Endodermal cell (in vitro differentiated cells): Measurements from ENCODE around the gene DBNL. TPM values are rescaled to one million over a fixed set of nuclear protein-coding genes. Genes with fewer than 3 reads are reported as not detected.
"Not testable (repeated sequence)": the region's sequence is repeated elsewhere in the genome, so short reads cannot be mapped to it uniquely, and the experiment has no call there.

ENCODE experiments used
- DNase-seq: peaks from one replicate; pipeline ENCODE4 v3.0.0-alpha.2; 2017
- H3K27ac ChIP-seq: 2 replicates; pipeline ENCODE4 v1.5.1; 2013; ENCODE audit warnings: mild to moderate bottlenecking, low read depth, low read length, moderate library complexity
- H3K27me3 ChIP-seq: 2 replicates; pipeline ENCODE4 v1.6.1; 2013; ENCODE audit warnings: mild to moderate bottlenecking, low read length, moderate library complexity; ENCODE audit not compliant: insufficient read depth, control insufficient read depth, poor library complexity, severe bottlenecking
- H3K36me3 ChIP-seq: 2 replicates; pipeline ENCODE4 v1.7.0; 2013; ENCODE audit warnings: mild to moderate bottlenecking, low read length, moderate library complexity; ENCODE audit not compliant: control insufficient read depth, insufficient read depth
- H3K4me1 ChIP-seq: one replicate; pipeline ENCODE4 v1.7.0; 2013; ENCODE audit warnings: low read length; ENCODE audit not compliant: control insufficient read depth, insufficient read depth
- H3K4me3 ChIP-seq: 2 replicates; pipeline ENCODE4 v1.5.1; 2013; ENCODE audit warnings: mild to moderate bottlenecking, low read length, moderate library complexity
- H3K9ac ChIP-seq: 2 replicates; pipeline ENCODE4 v1.6.1; 2013; ENCODE audit warnings: mild to moderate bottlenecking, low read length, moderate library complexity; ENCODE audit not compliant: poor library complexity, severe bottlenecking; ENCODE audit errors: extremely low read depth
- H3K9me3 ChIP-seq: 2 replicates; pipeline ENCODE4 v1.6.1; 2013; ENCODE audit warnings: mild to moderate bottlenecking, low read length, moderate library complexity; ENCODE audit not compliant: control insufficient read depth
- H3K27ac Mint-ChIP-seq: 2 replicates; pipeline ENCODE4 v1.8.0; 2020; ENCODE audit warnings: mixed read lengths
- H3K27me3 Mint-ChIP-seq: 2 replicates; pipeline ENCODE4 v1.8.0; 2021; ENCODE audit warnings: mild to moderate bottlenecking, mixed read lengths; ENCODE audit not compliant: insufficient read depth
- H3K36me3 Mint-ChIP-seq: 2 replicates; pipeline ENCODE4 v1.8.0; 2020; ENCODE audit warnings: low read depth, mixed read lengths
- H3K4me1 Mint-ChIP-seq: 2 replicates; pipeline ENCODE4 v1.8.0; 2020; ENCODE audit warnings: mixed read lengths
- H3K4me3 Mint-ChIP-seq: 2 replicates; pipeline ENCODE4 v1.8.0; 2020; ENCODE audit warnings: mild to moderate bottlenecking, moderate library complexity, mixed read lengths
- H3K9me3 Mint-ChIP-seq: 2 replicates; pipeline ENCODE4 v1.8.0; 2020; ENCODE audit warnings: mild to moderate bottlenecking, mixed read lengths
- CTCF ChIP-seq: fragments of 200-600 bp; sonication (generic); conservative IDR thresholded peaks from 2 replicates; pipeline ENCODE4 v1.5.0; 2021; ENCODE audit warnings: antibody characterized with exemption, mild to moderate bottlenecking
- WGBS, 2 experiments: methylation state at CpG; one replicate each; pipeline versions ENCODE4 v1.1.5 to v1.1.7; 2013; ENCODE audit warnings: missing lambda C conversion rate in 2 of 2, mixed read lengths in 1 of 2; ENCODE audit not compliant: insufficient coverage in 1 of 2, insufficient read length in 1 of 2; 5-methylcytosine and 5-hydroxymethylcytosine counted together
- long read RNA-seq, 4 experiments: library from polyadenylated mRNA in 2 of 4; library from RNA in 1 of 4; library from capped mRNA in 1 of 4; stranded (forward) in 3 of 4; unstranded in 1 of 4; transcript quantifications; one replicate each; pipeline ENCODE4 v2.0.0, GENCODE V29; 2020 to 2021; ENCODE audit warnings: inconsistent platforms in 1 of 4
- polyA plus RNA-seq, 2 experiments: library from polyadenylated mRNA; stranded (reverse); fragments of 50-300 nt; gene quantifications; one replicate each; pipeline ENCODE4 v1.2.3, GENCODE V29; 2013
- total RNA-seq, 2 donors: library from RNA; stranded (reverse); fragmentation: NEBNext Ultra II Directional in 1 of 2; extraction: Animal tissue kit (Norgen Biotek cat#: 25700) in 1 of 2; gene quantifications; 2 replicates in 1 of 2; 3 replicates in 1 of 2; pipeline ENCODE4 v1.2.1, GENCODE V29; 2021

Gene DBNL
- total RNA-seq: 10 to 100 TPM; 47.0 to 50.9 TPM
- 49.2 TPM for polyA plus RNA-seq (2013, experiment 1 of 2)
- 46.7 TPM for polyA plus RNA-seq (2013, experiment 2 of 2)
- long read RNA-seq, experiment 1, partial matches to known transcripts: 14 of 27 reads
- long read RNA-seq, experiment 1, other reads (novel, unspliced or antisense): 7 of 27 reads
- long read RNA-seq, experiment 2, transcript DBNL-210 (13 exons, 1,808 nt): major isoform, 85 of 129 reads
- long read RNA-seq, experiment 2, transcript DBNL-220 (13 exons, 2,117 nt): minor isoform, 27 of 129 reads
- long read RNA-seq, experiment 2, partial matches to known transcripts: 4 of 129 reads
- long read RNA-seq, experiment 2, other reads (novel, unspliced or antisense): 12 of 129 reads
- long read RNA-seq, experiment 3, full-length matches to known transcripts: 421 of 503 reads
- long read RNA-seq, experiment 3, partial matches to known transcripts: 9 of 503 reads
- long read RNA-seq, experiment 3, other reads (novel, unspliced or antisense): 73 of 503 reads
- long read RNA-seq, experiment 4, transcript DBNL-220 (13 exons, 2,117 nt): minor isoform, 8 of 57 reads
- long read RNA-seq, experiment 4, transcript DBNL-210 (13 exons, 1,808 nt): major isoform, 29 of 57 reads
- long read RNA-seq, experiment 4, partial matches to known transcripts: 17 of 57 reads
- long read RNA-seq, experiment 4, other reads (novel, unspliced or antisense): 3 of 57 reads

DNA sequence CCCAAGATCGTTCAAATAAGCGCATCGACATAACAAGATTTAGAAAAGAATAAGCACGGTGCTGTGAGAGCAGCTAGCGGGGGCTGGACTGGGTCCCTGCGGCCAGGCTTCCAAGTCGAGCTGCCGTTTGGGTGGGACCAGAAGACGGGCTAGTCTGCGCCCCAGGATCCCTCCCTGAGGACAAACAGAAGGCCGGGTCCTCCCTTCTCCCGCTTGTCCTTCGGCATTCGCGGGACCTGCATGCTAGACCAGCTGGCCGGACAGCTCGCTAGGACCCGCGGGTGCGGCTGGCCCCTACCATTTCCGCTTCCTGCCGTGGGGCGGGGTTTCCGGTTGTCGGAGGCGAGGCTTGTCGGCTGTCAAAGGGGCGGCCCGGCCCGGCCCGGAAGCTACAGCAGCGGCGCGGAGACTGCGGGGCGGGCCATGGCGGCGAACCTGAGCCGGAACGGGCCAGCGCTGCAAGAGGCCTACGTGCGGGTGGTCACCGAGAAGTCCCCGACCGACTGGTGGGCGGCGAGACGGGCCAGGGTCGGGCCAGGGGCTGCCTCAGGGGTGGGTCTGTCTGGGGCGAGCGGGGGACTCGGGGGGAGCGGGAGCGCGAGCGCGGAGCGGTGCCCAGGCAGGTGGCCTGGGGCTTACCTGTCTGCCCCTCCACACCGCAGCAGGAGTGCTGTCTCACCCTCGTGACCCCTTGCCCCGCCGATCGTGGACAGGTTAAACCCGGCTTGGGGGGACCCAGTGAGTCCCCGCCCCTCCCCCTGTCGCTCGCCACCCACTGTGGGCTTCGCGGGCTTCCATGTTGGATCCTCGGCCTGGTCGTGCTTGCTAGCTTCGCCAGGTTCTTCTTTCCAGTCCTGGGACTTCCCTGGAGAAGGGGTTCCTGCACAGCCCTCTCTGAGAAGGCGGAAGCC is at the start of gene DBNL:
DBNL (plus strand) TSS at position 388 of the 911 bp plus-strand sequence; CDS start at position 424, 36 bp downstream.
- Mint-ChIP-seq H3K27ac (peak within 1 kb of the TSS; percentile 30), H3K4me3 (peak within 1 kb of the TSS; percentile 77), H3K4me1 (peaks cover 14% of the 10 kb centered on the region), H3K9me3 (no peaks in the 10 kb centered on the region), H3K27me3 (peaks cover 19% of the 10 kb centered on the region), H3K36me3 (peaks cover 10% of the 10 kb centered on the region)
- Histone ChIP-seq H3K27me3 (peaks cover 11% of the 10 kb centered on the region), H3K27ac (peak within 1 kb of the TSS; percentile 2), H3K9me3 (peaks cover 4% of the 10 kb centered on the region), H3K9ac (peak within 1 kb of the TSS; percentile 69), H3K4me1 (no peaks in the 10 kb centered on the region), H3K36me3 (peaks cover 23% of the 10 kb centered on the region), H3K4me3 (peak within 1 kb of the TSS; percentile 99)
- no peak for TF ChIP-seq CTCF
- DNase-seq: peak; percentile 98
- WGBS, 2 experiments: 0 to 1% methylated on average over 42 to 74 of the region's 74 CpGs

DNA sequence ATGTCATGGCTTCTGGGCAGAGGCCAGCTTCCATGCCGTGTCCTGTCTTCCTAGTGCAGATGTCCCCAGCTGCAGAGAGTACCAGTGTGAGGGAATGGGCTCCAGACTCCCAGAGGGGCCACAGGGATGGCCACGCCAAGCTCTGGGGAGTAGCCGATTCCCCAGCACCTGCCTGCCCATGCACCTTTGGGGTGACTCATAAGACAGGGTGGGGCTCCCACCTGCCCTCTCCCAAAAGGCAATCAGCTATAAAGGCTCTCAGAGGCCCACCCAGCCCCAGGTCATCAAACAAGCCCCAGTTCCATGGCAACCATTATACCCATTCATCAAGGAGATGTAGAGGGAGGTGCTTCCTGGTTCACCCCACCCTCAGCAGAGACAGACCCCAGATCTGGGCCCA is 47.0 kb upstream of the DBNL start, which contains the start of gene SPDYE1:
SPDYE1 (plus strand) TSS at position 366 of the 400 bp plus-strand sequence. CDS start 2,053 bp downstream, outside the sequence.
- not testable (repeated sequence) for H3K27ac ChIP-seq, H3K4me3 ChIP-seq, H3K4me1 ChIP-seq, H3K36me3 ChIP-seq, H3K9ac ChIP-seq, H3K27me3 ChIP-seq, H3K27ac Mint-ChIP-seq, DNase-seq, H3K4me3 Mint-ChIP-seq, H3K36me3 Mint-ChIP-seq, H3K4me1 Mint-ChIP-seq, H3K9me3 ChIP-seq, H3K9me3 Mint-ChIP-seq, H3K27me3 Mint-ChIP-seq
- 92% methylated on average over 3 of the region's 3 CpGs; no CpG with 5 or more reads in 1 of the 2 experiments for WGBS, 2 experiments

GRCh38 chr7:44012081-44012480 is 32.4 kb upstream of the DBNL start:
- H3K36me3 ChIP-seq, H3K36me3 Mint-ChIP-seq, H3K4me3 ChIP-seq, H3K9ac ChIP-seq, H3K9me3 Mint-ChIP-seq, H3K4me1 Mint-ChIP-seq, H3K27me3 Mint-ChIP-seq, DNase-seq, H3K4me1 ChIP-seq, H3K9me3 ChIP-seq, H3K27ac Mint-ChIP-seq, H3K4me3 Mint-ChIP-seq, H3K27ac ChIP-seq, H3K27me3 ChIP-seq: not testable (repeated sequence)
- WGBS, 2 experiments: 94 to 100% methylated on average over 4 to 8 of the region's 8 CpGs

GRCh38 chr7:44015090-44015489 is 29.4 kb upstream of the DBNL start:
- H3K27ac Mint-ChIP-seq, DNase-seq, H3K9me3 ChIP-seq, H3K4me1 ChIP-seq, H3K9me3 Mint-ChIP-seq, H3K27ac ChIP-seq, H3K4me3 ChIP-seq, H3K27me3 Mint-ChIP-seq, H3K27me3 ChIP-seq, H3K4me1 Mint-ChIP-seq, H3K4me3 Mint-ChIP-seq, H3K9ac ChIP-seq, H3K36me3 Mint-ChIP-seq, H3K36me3 ChIP-seq: not testable (repeated sequence)
- WGBS, 2 experiments: 94% methylated on average over 10 of the region's 12 CpGs; no CpG with 5 or more reads in 1 of the 2 experiments
